ENCODE data around the gene CCDC51. TPM values are rescaled to one million over a fixed set of nuclear protein-coding genes. Genes with fewer than 3 reads are reported as not detected.
"Not testable (repeated sequence)": the region's sequence is repeated elsewhere in the genome, so short reads cannot be mapped to it uniquely, and the experiment has no call there.

CCDC51 gene
- total RNA-seq, 4 donors from 2014 or later: 6.4 to 18.7 (median 13.6) TPM

DNA sequence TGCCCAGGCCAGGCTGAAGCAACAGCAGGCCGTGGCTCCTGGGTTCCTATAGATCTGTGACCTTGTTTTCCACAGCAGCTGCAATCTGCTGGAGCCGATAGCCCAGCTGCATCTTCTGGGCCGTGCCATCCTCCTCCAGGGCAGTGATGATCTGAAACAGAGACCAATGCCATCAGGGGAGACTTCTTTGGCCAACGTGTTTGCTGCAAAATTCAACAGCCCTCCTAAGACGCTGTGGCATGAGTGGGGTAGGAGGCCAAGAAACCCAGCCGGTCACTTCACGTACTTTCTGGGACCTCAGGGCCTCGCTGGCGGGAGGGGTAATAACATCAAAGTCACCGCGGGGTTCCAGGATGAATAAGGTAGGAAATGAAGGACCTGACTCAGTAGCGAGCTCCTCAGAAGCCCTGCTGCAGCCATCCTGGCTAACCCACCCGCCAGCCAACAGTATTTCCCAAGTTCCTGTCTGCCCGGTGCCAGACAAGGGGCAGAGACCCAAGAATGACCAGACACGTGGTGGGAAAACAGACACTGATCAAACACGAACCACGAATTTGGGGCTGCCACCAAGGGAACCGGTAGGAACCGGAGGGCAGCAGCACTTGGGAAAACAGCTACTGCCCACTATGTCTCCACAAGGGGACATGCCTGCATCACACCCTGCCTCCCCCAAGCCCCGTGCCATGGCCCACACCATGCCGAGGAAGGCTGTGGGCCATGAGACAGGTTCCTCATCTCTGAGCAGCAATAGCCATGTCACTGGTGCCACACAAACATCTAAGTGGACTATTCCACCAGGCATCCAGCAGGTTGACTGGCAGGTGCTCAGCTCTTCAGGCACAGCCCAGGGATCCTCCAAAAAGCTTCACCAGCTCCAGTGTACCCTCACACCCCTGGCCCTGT, 35.2 kb downstream of the CCDC51 start:
- Histone ChIP-seq H3K27ac (peak overlapping the region; percentile 91), H3K4me3 (no peak overlapping the region), H3K27me3 (no peaks in the 10 kb centered on the region), H3K9me3 (no peaks in the 10 kb centered on the region), H3K36me3 (peaks cover 62% of the 10 kb centered on the region), H3K4me1 (peaks cover 31% of the 10 kb centered on the region)
- 82% methylated on average over 17 of the region's 21 CpGs for WGBS
- no peak for TF ChIP-seq POLR2A (IDR thresholded peaks at IDR 0.05)
- no peak for TF ChIP-seq EP300 (IDR thresholded peaks at IDR 0.05)
- TF ChIP-seq POLR2AphosphoS5 (IDR thresholded peaks at IDR 0.05): no peak
- TF ChIP-seq, protein P1, sequence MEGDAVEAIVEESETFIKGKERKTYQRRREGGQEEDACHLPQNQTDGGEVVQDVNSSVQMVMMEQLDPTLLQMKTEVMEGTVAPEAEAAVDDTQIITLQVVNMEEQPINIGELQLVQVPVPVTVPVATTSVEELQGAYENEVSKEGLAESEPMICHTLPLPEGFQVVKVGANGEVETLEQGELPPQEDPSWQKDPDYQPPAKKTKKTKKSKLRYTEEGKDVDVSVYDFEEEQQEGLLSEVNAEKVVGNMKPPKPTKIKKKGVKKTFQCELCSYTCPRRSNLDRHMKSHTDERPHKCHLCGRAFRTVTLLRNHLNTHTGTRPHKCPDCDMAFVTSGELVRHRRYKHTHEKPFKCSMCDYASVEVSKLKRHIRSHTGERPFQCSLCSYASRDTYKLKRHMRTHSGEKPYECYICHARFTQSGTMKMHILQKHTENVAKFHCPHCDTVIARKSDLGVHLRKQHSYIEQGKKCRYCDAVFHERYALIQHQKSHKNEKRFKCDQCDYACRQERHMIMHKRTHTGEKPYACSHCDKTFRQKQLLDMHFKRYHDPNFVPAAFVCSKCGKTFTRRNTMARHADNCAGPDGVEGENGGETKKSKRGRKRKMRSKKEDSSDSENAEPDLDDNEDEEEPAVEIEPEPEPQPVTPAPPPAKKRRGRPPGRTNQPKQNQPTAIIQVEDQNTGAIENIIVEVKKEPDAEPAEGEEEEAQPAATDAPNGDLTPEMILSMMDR (IDR thresholded peaks at IDR 0.05): no peak
- DNase-seq (ENCODE audit: low spot score in 2 of 2): peak; percentile 60 to 72

DNA sequence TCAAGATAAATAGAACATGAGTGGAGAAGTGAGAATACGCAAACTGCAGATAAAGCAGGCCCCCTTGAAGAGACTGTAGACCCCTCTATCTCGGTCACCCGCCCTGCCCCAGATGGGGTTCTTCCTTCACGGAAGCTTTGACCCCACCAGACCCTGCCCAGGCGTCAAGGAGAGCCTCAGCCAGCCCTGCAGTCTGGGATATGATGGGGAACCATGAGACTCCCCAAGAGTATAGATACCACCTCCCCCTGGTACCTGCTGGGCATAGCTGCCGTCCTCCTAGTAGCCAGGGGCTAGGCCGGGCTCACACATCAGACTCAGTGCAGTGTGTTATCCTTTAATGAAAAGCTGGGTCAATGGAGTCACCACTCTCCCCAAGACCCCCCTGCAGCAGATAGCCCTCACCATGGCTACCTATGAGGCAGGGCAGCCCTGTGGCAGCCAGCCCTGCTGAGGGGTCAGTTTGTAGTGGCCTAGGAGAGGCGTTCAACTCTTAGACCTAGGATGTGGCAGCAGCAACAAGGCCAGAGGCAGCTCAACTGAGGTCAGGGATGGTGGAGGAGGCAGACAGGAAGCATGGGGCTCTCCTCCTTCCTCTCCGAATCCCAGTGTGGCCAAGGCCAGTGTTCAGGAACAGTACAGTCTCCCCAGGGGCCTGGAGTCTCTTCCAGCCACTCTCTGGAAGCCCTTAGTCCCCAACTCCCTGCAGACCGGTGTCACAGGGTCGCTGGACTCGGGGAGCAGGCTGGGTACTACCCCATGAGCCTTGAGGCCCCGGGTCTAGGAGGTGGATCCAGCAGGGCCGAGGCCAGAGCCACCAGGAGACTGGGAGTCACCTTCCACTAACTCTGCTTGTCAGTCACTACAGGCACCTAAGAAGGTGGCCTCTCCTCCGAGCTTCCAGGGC, 36.1 kb downstream of the CCDC51 start:
- Histone ChIP-seq H3K36me3 (peaks cover 53% of the 10 kb centered on the region), H3K27me3 (no peaks in the 10 kb centered on the region), H3K4me3 (no peak overlapping the region), H3K4me1 (peaks cover 37% of the 10 kb centered on the region), H3K9me3 (no peaks in the 10 kb centered on the region), H3K27ac (peak overlapping the region; percentile 91)
- peak; percentile 62 to 74 for DNase-seq (ENCODE audit: low spot score in 2 of 2)
- WGBS: 94% methylated on average over 6 of the region's 15 CpGs
- no peak for TF ChIP-seq POLR2A (IDR thresholded peaks at IDR 0.05)

DNA sequence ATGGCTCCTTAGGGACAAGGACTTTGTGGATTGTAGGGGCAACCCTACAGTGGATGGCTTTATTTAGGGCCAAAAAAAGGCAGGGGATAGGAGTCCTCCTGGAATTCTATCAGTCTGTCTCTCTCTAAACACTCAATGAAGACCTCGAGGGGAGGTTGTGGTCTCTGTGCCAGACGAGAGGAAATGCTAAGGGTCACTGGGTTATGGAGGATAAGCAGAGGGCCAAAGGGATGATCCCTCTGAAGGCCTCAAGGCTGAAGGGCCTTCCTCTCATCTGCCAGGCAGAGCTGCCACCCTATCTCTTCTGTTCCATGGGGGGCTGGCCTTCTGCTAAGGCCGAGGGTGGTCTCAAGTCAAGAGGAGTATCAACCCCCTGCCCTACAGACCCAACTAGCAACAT, 37.0 kb downstream of the CCDC51 start:
- 58% methylated on average over 2 of the region's 3 CpGs for WGBS
- Histone ChIP-seq H3K27ac (peak overlapping the region; percentile 91), H3K36me3 (peaks cover 44% of the 10 kb centered on the region)

DNA sequence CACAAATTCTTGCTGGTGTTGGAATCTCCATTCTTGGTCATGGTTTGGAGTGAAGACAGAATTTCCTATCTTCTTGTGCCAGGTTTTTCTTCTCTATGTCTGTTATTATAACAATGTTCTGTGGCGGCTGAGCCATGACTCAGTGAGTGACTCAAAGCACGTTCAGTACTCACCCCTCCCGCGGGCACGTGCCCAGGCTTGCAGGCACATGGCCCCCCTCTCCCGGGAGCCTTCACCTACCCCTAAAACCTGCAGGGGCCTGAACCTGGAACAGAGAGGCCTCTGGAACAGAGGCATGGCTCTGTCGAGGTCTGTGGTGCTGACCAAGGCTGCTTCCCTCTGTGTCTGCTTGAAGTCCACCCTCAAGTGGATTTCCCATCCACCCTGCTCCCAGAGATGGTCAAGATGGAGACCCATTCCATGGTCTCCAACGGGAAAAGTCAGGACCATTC, 37.6 kb downstream of the CCDC51 start:
- H3K27ac ChIP-seq: peak overlapping the region; percentile 91
- H3K9me3 ChIP-seq: no peaks in the 10 kb centered on the region
- 13% methylated on average over 8 of the region's 8 CpGs for WGBS
- DNase-seq (ENCODE audit: low spot score in 2 of 2): peak; percentile 95 to 97
- TF ChIP-seq, protein P1 (IDR thresholded peaks at IDR 0.05): no peak
- TF ChIP-seq POLR2AphosphoS5 (IDR thresholded peaks at IDR 0.05) (peak in 2 of 3 donors; percentile 83 to 90), EP300 (IDR thresholded peaks at IDR 0.05) (peak; percentile 84)
- no peak overlapping the region for H3K4me3 ChIP-seq
- no peaks in the 10 kb centered on the region for H3K27me3 ChIP-seq
- peaks cover 37% of the 10 kb centered on the region for H3K4me1 ChIP-seq
- H3K36me3 ChIP-seq: peaks cover 38% of the 10 kb centered on the region

More for the DNA sequence above, 37.0 kb downstream of the CCDC51 start:
- Histone ChIP-seq H3K4me1 (peaks cover 37% of the 10 kb centered on the region), H3K9me3 (no peaks in the 10 kb centered on the region), H3K27me3 (no peaks in the 10 kb centered on the region), H3K4me3 (no peak overlapping the region)
- DNase-seq (ENCODE audit: low spot score in 2 of 2): no peak
- no peak for TF ChIP-seq POLR2AphosphoS5 (IDR thresholded peaks at IDR 0.05)
- TF ChIP-seq EP300 (IDR thresholded peaks at IDR 0.05): no peak
- TF ChIP-seq, protein P1 (IDR thresholded peaks at IDR 0.05): no peak
- TF ChIP-seq POLR2A (IDR thresholded peaks at IDR 0.05): no peak

DNA sequence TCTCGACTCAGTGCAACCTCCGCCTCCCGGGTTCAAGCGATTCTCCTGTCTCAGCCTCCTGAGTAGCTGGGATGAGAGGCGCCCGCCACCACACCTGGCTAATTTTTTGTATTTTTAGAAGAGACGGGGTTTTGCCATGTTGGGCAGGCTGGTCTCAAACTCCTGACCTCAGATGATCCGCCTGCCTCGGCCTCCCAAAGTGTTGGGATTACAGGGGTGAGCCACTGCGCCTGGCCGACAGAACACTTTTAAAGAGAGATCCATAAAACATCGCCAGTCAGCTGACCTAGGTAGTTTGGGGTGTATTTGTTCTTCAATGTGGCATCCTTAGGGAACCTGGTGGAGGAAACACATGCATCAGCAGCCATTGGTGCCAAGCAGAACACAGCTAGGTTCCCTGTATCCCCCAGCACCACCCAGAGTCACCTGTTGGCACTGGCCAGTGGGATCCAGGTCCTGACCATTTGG, 38.5 kb downstream of the CCDC51 start:
- not testable (repeated sequence) for H3K9me3 ChIP-seq; H3K4me3 ChIP-seq; DNase-seq (ENCODE audit: low spot score in 2 of 2); H3K27me3 ChIP-seq
- H3K36me3 ChIP-seq: peaks cover 30% of the 10 kb centered on the region
- H3K27ac ChIP-seq: peak overlapping the region; percentile 91
- peaks cover 37% of the 10 kb centered on the region for H3K4me1 ChIP-seq
- WGBS: 85% methylated on average over 12 of the region's 12 CpGs

Measured in suprapubic skin (tissue), 4 donors.